Measurements from ENCODE around the gene GGA2.
"Not testable (repeated sequence)": the region's sequence is repeated elsewhere in the genome, so short reads cannot be mapped to it uniquely, and the experiment has no call there.

GGA2 gene

DNA sequence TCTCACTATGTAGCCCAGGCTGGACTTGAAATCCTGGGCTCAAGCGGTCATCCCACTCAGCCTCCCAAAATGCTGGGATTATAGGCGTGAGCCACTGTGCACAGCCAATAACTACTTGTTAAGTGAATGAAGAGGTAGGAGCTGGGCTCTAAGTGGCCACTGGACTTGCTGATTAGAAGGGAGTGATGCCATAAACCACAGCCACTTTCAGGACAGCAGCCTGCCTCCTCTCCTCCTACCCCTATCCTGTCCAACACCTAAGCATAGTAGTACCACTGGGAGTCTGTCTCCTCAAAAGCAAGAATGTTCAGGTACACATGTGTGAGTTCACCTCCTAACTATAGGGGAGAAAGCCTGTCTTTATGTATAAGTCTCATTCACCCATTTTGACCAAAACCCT lies 45.1 kb downstream of the GGA2 start:
- no peak for DNase-seq

DNA sequence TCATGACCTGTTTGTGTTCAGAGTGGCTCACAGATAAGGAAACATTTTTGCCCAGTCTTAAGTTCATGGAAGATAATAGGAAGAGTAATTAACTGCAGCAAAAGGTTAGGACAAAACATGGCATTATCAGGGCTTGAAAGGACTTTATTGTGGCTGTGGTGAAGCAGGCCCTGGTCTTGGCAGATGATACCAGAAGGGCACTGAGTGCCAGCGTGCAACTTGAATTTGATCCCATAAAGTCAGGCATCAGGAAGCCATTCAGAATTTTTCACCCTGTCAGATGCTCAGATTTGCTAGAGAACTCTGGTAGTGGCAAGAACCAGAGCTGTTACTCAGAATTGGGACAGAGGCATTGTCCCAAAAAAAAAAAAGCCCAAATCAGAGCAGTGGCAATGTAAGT lies 46.1 kb downstream of the GGA2 start:
- DNase-seq: no peak

DNA sequence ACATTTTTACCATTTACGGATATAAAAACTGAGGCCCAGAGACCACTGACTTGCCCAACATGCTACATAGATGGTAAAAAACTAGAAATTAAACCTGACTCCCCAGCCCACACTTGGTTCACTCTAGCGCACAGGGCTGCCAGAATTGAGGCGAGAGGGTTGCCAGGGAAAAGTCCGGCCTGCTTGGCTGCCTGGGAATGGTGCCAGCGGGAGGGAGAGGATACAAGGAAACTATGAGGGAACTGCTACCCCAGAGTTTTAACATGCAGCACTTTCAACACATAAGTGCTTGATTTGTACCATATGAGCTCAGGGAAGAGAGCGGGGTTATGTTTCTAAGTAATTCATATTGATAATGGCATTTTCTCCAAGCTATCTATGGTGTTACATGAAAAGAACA lies 47.3 kb downstream of the GGA2 start:
- DNase-seq: not testable (repeated sequence)

DNA sequence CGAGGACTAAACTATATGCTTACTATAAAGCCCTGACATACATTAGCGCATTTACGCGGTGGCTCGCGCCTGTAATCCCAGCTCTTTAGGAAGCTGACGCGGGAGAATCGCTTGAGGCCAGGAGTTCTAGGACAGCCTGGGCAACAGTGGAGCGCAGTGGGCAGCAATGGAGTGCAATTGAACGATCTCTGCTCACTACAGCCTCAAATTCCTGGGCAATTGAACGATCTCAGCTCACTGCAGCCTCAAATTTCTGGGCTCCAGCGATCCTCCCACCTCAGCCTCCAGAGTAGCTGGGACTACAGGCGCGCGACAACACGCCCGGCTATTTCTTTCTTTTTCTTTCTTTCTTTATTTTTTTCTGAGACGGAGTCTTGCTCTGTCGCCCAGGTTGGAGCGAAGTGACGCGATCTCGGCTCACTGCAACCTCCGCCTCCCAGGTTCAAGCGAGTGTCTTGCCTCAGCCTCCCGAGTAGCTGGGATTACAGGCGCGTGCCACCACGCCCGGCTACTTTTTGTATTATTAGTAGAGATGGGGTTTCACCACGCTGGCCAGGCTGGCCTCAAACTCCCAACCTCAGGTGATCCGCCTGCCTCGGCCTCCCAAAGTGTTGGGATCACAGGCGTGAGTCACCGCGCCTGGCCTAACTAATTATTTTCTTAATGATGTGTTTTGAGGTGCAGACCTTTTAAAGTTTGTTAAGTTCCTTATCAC lies 56.8 kb downstream of the GGA2 start:
- no peak for DNase-seq

DNA sequence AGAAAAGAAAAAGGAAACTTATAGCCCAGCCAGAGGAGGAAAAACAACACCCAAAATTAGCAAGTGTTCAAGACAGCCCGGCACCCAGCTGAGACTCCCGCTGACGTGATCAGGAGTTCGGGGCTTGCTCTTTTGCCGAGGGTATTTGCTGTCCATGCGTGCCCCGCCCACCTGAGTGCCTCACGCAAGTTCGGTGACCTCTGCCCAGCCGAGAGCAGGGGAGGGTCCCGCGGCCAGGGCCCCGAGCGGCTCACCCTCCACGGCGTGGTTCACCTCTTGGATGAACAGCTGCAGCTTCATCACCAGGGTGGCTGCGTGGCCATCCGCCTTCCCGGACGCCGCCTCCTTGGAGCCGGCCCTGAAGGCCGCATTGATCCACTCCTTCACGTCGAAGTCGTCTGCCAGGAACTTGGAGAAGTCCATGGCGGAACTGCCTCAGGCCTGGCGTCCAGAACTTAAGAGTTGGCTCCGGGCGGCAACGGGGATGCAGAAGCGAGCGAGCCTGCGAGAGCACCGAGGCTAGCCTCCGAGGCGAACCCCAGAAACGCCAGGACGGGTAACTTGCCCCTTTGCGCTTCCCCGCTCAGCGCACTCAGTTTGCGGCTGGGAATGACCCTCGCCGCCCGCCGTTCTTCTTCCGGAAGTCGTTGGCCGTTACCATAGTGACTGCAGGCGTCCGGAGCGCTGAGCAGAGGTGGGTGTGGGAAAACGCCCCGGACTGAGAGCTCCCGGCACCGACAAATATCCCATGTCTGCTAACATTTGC lies 57.5 kb downstream of the GGA2 start, which contains the start of gene COG7:
Gene COG7, minus strand, starts transcription at position 618 of the 766 bp plus-strand sequence. Its CDS starts 195 bp downstream, at position 423.
- peak; percentile 49 to 58 for DNase-seq

DNA sequence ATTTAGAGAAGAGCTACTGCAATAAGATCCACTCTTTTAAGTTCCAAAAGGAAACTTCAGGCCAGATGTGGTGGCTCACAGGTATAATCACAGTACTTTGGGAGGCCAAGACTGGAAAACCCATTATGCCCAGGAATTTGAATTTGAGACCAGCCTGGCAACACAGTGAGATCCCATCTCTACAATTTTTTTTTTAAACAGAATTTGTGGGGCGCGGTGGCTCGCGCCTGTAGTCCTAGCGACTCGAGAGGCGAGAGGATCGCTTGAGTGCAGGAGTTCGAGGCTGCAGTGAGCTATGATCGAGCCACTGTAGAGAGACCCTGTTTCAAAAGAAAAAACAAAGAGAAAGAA lies 58.1 kb downstream of the GGA2 start:
- no peak for DNase-seq

DNA sequence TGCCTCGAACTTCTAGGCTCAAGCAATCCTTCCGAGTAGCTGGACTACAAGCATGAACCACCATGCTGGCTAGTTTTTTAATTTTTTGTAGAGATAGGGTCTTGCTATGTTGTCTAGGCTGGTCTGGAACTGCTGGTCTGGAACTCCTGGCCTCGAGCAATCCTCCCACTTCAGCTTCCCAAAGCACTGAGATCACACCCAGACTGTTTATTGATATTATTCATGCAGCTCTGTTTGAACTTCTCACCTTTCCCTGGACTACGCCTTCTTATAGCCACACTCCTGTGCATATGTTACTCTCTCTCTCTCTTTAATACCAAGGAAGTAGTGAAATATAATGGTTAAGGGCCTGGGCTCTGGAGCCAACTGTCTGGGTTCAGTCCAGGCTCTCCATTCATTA lies 61.9 kb downstream of the GGA2 start:
- DNase-seq: no peak

DNA sequence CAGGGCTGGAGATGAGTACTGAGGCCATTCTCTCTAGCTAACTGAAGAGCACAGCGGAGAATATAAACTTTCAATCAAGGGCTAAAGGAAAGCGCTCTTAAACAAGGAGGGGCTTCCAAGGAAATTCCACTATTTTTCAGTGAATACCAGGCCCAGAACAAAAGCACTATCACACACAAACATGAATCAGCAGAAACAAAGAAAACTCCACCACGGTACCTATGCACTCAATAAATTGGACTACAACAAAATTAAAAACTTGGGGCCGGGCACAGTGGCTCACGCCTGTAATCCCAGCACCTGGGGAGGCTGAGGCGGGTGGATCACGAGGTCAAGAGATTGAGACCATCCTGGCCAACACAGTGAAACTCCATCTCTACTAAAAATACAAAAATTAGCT lies 72.8 kb downstream of the GGA2 start:
- DNase-seq: not testable (repeated sequence)

DNA sequence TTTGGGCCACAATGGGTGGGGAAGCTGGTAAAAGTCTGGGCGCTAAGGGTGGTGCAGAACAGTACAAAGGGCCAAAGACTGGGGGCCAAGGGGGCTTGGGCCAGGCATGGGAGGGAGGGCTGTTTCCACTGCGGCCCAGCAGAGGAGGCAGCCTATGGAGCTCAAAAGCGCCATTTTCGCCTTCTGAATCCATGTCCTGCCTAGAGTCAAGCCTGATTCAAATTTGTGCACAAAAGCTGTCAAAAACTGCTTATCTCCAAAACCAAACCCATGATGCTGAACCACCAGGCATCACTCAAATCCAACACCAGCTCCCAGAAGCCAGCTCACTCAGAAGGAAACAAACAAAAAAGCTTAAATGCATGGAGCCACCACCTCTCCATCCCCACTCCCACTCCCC lies 73.3 kb downstream of the GGA2 start:
- no peak for DNase-seq

DNA sequence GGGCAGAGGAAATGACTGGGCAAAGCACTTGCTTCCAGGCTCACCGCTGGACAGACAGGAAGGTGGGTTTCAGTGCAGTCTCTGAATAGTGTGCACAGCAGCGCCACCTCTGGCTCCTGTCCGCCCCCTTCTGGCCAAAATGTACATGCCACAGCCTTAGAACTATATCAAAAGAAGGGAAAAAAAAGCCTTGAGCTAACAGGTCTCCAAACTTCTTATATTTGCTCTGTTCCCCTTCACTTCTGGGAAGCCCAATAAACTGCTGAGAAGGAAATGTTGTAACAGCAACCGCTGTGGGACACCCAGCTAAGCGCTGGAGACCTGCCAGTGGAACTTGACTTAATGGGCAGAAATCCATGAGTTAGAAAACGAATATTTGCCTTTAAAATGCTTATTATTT lies 74.8 kb downstream of the GGA2 start:
- peak in 1 of 2 experiments; percentile 24 for DNase-seq

DNA sequence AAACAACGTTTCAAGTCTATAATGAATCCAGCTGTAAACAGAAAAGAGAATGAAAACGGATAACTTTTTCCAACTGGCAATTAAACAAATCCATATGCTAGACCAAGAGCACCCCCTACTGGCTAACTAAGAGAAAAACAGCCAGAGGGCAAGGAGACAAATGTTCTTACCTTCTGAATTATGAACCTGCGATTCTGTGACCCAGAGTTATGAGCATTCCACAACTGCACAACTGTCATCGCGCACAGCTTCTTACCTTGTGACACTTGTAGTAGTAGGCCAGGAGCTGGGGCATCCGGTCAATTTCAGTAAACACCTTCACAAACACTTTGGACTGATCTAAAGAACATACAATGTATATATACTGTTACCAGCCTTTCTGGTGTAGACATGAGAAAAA lies 75.9 kb downstream of the GGA2 start:
- peak in 1 of 2 experiments; percentile 10 for DNase-seq

DNA sequence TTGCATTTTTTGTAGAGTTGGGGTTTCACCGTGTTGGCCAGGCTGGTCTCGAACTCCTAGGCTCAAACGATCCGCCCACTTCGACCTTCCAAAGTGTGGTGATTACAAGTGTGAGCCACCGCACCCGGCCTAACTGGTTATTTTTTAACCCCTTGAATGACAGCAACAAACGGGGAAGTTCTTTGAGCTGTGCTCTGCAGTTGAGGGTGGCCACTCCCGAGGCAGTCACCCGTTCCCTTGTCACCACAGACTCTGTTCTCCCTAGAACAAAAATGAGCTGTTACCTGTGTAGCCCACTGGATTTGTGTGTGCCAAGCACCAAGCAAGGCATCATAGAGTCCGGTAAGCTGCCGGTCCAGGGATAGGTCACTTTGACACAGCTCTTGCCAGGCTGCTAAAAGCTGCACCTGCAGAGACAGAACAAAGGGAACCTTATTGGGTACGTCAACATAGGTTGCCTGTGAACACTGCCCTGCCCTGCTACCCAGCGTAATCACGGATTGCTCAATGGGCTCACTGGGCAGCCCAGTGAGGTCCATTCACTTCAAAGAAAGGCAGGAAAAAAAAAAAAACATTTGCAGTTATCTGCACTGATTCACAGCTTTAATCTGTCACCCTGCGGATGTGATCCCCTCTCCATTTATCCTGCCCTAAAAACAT lies 76.9 kb downstream of the GGA2 start:
- no peak for DNase-seq

DNA sequence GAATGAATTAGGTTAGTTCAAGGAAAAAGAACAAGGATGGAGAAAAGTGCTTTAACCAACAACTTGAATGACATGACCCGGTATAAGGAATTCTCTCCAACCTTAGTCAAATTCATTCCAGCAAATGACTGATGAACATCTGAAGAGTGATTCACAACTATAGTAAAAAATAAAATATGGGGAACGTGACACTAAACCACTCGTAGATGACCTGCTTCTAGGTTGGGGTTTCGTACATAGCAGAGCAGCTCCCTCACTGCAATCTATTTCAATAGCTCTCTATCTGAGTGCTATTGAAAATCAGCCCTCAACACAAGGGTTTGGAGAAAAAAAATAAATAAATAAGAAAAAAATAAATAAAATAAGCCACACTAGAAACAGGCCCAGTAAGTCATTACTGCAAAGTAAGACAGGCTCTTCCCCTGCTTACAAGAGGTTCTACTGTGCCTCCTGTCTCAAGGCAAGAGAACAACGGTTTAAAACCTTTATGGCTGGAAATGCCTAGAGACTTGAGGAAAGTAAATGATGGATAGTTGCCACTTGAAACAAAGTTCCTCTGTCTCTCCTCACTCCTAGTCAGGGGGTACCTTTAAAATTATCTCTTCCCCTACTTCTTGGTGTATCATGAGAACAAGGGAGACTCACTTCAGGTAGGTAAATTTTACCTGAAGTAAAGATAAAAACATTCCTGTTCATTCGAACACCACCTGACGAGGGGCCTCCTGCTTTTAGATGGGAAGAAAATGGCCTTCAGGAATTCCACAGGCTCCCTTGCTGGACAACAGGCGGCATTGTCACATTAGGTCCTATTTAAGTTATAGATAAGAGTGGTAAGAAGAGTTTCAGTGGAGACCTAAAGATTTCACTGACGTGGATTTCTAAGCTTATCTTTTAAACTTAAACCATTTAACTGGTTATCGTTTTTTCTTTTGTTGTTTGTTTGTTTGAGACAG lies 77.8 kb downstream of the GGA2 start:
- no peak for DNase-seq

DNA sequence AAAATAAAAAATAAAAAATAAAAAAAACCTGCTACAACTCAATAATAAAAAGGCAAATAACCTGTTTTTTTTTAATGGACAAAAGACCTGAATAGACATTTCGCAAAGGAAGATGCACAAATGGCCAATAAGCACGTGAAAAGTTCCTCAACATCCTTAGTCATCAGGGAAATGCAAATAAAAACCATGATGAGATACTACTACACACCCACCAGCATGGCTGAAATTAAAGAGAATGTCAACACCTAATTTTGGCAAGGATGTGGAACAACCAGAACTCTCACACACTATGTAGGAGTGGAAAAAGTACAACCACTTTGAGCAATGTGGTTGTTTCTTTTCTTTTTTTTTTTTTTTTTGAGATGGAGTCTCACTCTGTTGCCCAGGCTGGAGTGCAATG lies 81.9 kb downstream of the GGA2 start:
- DNase-seq: no peak

DNA sequence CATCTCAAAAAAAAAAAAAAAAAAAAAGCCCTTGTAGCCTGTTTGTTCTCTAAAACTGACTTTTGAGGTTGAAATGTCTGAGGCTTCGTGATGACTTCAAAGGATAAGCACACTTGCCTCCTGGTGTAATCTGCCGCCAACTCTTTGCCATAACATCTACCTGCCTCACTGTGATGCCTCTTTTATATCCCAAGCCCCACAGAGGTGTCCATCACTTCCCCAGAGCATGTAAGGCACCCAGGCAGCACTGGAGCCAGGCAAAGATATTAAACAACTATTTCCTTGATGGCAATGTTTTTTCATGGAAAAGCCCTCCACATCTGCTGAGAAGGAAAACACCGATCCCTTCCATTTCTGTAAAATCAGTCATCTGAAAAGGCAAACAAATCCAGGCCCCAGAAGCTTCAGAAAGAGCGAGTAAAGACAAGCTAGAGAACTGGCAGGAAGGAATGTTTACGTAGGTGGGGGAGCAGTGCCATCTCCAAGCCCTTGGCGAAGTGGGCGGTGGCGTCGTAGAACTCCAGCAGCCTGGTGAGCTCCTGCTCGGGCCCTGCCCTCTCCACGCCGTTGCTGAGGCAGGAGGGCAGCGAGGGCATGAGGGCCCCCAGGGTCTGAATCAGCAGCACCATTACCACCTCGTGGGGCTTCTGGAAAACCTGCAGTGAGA lies 85.9 kb downstream of the GGA2 start:
- no peak for DNase-seq

DNA sequence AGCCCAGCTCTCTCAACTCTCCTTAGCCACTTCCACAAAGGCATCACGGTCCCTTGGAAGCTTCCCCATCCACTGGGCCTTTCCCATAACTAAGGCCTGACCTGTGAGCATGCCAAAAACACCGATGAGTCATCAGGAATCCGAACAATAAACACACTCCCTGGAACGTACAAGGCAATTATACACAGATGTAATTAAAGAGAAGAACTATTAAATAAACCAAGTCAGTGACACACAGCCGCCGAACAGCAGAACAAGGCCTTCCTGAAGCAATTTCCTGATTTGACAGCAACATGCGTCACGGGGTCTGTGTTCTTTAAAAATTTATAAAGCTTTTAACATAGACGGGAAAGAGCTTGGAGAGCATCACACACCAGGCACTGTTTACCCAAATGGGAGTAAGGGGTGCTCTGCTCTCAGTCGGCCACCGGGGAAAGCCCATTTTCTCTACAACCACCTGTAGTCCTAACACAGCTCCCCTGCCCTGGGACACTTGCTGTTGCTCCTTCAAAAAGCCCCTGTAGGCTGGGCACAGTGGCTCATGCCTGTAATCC lies 86.7 kb downstream of the GGA2 start:
- DNase-seq: no peak

DNA sequence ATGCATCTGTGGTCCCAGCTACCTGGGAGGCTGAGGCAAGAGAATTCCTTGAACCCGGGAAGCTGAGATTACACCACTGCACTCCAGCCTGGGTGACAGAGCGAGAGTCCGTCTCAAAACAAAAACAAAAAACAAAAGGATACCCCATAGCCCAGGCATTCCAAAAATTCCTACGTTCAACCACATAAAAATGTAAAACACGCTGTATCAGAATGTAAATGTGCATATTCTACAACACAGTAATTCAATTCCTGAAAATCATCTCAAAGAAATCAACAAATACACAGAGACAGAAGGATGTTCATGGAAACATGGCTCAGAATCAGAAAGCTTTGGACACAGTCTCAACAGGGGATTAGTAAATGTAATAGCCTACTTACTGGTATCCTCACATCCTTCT lies 90.3 kb downstream of the GGA2 start:
- DNase-seq: no peak

DNA sequence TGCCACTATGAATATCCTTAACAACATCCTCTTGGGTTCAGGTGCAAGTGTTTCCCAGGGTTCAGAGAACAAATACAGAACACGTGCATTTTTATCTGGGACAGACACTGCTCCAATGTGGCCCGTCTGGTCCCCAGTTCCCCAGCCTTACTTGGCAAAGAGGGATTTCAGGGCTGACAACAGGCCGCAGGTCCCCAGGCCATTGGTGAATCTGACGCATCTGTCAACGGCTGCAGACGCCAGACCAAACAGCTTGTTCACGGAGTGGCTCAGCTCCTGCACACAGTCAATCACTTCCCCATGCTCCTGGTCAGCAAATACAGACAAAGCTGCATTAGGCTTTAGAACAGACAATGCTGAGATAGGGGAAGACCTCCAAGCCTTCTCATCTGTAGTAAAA lies 93.5 kb downstream of the GGA2 start:
- no peak for DNase-seq

DNA sequence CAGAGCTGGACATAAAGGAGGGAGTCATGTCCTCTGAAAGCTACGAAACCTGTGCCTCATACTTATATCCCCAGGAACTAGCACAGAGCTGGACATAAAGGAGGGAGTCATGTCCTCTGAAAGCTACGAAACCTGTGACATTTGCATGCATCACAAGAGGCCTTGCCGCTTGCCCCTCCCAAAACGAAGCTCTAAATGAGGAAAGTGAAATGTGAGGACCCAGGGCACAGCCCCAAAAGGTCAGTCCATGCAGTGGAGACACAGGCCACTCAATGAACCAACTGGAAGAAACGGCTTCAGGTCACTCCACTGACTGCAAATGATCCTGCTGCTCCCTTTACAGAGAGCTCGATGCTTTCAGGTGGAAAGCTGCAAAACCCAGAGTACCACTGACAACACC lies 95.6 kb downstream of the GGA2 start:
- no peak for DNase-seq
